GM12872 (cell line): Measurements from ENCODE around the gene KRABD2.

Source experiments
- CTCF ChIP-seq: IDR thresholded peaks from 3 replicates; pipeline ENCODE4 v1.5.1; 2011; ENCODE audit warnings: low read depth, mild to moderate bottlenecking, low read length, moderate library complexity; ENCODE audit not compliant: insufficient read depth

Gene KRABD2

GRCh38 chr17:8413328-8413727 lies 36.8 kb upstream of the KRABD2 start:
- no peak for TF ChIP-seq CTCF

GRCh38 chr17:8412089-8412488 lies 35.6 kb upstream of the KRABD2 start:
- no peak for TF ChIP-seq CTCF

- no peak for TF ChIP-seq CTCF
Measured at GRCh38 chr17:8410883-8411238, 34.4 kb upstream of the KRABD2 start.

- TF ChIP-seq CTCF = peak; percentile 93
Measured at GRCh38 chr17:8409966-8410882, 33.7 kb upstream of the KRABD2 start.

- TF ChIP-seq CTCF = no peak
Measured at GRCh38 chr17:8408371-8408770, 31.9 kb upstream of the KRABD2 start.

GRCh38 chr17:8406174-8406573 lies 29.7 kb upstream of the KRABD2 start:
- no peak for TF ChIP-seq CTCF

GRCh38 chr17:8405499-8406016 lies 29.1 kb upstream of the KRABD2 start:
- no peak for TF ChIP-seq CTCF
